Brain microvascular endothelial cell (primary cell): ENCODE measurements around the gene KRTAP10-4.

ENCODE experiments used
- DNase-seq: peaks from one replicate; pipeline ENCODE4 v3.0.0-alpha.2; 2020
- H3K27ac ChIP-seq: fragments of 250-450 bp; sonication (Bioruptor Pico); 2 replicates; pipeline ENCODE4 v1.5.1; 2020; ENCODE audit warnings: mild to moderate bottlenecking, moderate library complexity
- H3K27me3 ChIP-seq: fragments of 250-450 bp; sonication (Bioruptor Pico); replicated peaks from 2 replicates; pipeline ENCODE4 v1.5.1; 2020; ENCODE audit warnings: mild to moderate bottlenecking
- H3K36me3 ChIP-seq: fragments of 250-450 bp; sonication (Bioruptor Pico); replicated peaks from 2 replicates; pipeline ENCODE4 v1.5.1; 2020; ENCODE audit warnings: mild to moderate bottlenecking
- H3K4me3 ChIP-seq: 2 replicates; pipeline ENCODE4 v1.5.1; 2011; ENCODE audit warnings: low read depth, mild to moderate bottlenecking, control low read depth, low read length, moderate library complexity
- CTCF ChIP-seq: IDR thresholded peaks from 2 replicates; pipeline ENCODE4 v1.5.1; 2011; ENCODE audit warnings: low read depth, mild to moderate bottlenecking, moderate library complexity, low read length, control low read depth, inconsistent platforms; ENCODE audit errors: missing control alignments
- in situ Hi-C: cut with HindIII; loops from 2 replicates; pipeline ENCODE4 v1.10.0; 2017; ENCODE audit warnings: low sequenced_read_pairs, low pct_ligation_motif_present

The KRTAP10-4 gene

GRCh38 chr21:44530903-44531605 is 42.5 kb upstream of the KRTAP10-4 start:
- H3K4me3 ChIP-seq = no peak overlapping the region
- H3K36me3 ChIP-seq = no peaks in the 10 kb centered on the region
- no peak for DNase-seq
- no peak overlapping the region for H3K27ac ChIP-seq
- TF ChIP-seq CTCF = no peak
- in situ Hi-C loops = no loop called here
- H3K27me3 ChIP-seq = no peaks in the 10 kb centered on the region

DNA sequence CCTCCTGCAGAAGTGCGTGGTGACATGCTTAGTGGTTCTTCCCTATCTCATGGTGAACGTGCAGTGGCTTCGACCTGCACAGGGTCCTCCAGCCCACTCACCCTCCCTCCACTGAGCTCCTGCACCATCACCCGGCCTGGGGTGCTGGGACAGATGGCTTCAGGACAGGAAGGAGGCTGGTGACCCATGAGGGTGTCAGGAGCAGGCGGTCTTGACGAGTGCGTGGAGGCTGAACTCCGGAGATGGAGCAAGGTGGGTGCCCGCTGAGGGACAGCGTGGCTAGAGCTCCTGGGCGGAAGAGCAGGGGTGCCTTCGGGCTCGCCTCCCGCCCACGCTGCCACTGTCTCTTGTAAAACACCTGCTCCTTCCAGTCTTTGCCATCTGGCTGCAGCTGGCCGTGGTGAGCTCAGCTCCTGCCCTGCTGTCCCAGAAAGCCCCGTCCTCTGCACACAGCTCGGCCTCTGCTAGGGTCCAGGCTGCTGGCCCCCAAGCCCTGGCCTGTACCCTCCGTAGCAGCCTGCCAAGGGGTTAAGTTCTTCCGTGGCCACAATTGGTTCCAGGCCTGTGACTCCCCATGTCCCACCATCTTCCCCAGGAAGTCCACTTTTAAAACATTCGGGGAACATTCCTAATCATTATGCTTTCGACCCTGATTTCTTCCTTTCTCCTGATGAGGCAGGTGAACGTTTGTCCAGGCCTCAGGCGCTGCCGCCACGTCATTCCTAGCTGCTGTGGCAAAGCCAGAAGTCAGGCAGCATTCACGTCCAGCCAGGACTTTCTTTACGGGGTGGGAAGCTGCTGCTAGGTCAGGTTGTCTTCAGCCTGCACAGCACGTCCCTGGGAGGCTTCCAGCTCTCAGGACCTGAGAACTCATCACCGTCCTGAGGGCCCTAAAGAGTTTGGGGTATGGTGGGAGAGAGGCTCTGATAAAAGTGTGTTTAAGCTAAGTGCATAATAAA is 41.6 kb upstream of the KRTAP10-4 start:
- TF ChIP-seq CTCF = no peak
- H3K27me3 ChIP-seq = no peaks in the 10 kb centered on the region
- in situ Hi-C loops = no loop called here
- no peak for DNase-seq
- H3K4me3 ChIP-seq = no peak overlapping the region
- H3K36me3 ChIP-seq = no peaks in the 10 kb centered on the region
- no peak overlapping the region for H3K27ac ChIP-seq

- no peaks in the 10 kb centered on the region for H3K27me3 ChIP-seq
- no peak overlapping the region for H3K27ac ChIP-seq
- DNase-seq = no peak
- no peak for TF ChIP-seq CTCF
- no peaks in the 10 kb centered on the region for H3K36me3 ChIP-seq
- no peak overlapping the region for H3K4me3 ChIP-seq
- in situ Hi-C loops = no loop called here
Observed at GRCh38 chr21:44532712-44533111, 40.8 kb upstream of the KRTAP10-4 start.

- in situ Hi-C loops = no loop called here
- no peaks in the 10 kb centered on the region for H3K27me3 ChIP-seq
Observed at GRCh38 chr21:44533121-44533890, 40.2 kb upstream of the KRTAP10-4 start.

More at GRCh38 chr21:44533121-44533890, 40.2 kb upstream of the KRTAP10-4 start:
- no peak for TF ChIP-seq CTCF
- H3K36me3 ChIP-seq = no peaks in the 10 kb centered on the region
- no peak for DNase-seq
- H3K4me3 ChIP-seq = no peak overlapping the region
- no peak overlapping the region for H3K27ac ChIP-seq
